WERI-Rb-1 (cell line): ENCODE data around the gene CRYBA4.
"Not testable (repeated sequence)": the region's sequence is repeated elsewhere in the genome, so short reads cannot be mapped to it uniquely, and the experiment has no call there.

Experiments
- DNase-seq: peaks from one replicate; pipeline ENCODE4 v3.0.0-alpha.2; 2020
- H3K27ac ChIP-seq: fragments of 250-450 bp; sonication (Bioruptor Pico); 2 replicates; pipeline ENCODE4 v1.5.1; 2020; ENCODE audit warnings: mild to moderate bottlenecking, moderate library complexity
- H3K27me3 ChIP-seq: fragments of 250-450 bp; sonication (Bioruptor Pico); 2 replicates; pipeline ENCODE4 v1.5.1; 2021; ENCODE audit warnings: mild to moderate bottlenecking, low read depth, moderate library complexity; ENCODE audit not compliant: insufficient read depth, severe bottlenecking
- H3K36me3 ChIP-seq: fragments of 250-450 bp; sonication (Bioruptor Pico); 2 replicates; pipeline ENCODE4 v1.5.1; 2020; ENCODE audit warnings: mild to moderate bottlenecking, moderate library complexity
- H3K4me3 ChIP-seq: 2 replicates; pipeline ENCODE4 v1.5.1; 2011; ENCODE audit warnings: low read depth, mild to moderate bottlenecking, control low read depth, low read length
- H3K9me3 ChIP-seq: fragments of 250-450 bp; sonication (Bioruptor Pico); 2 replicates; pipeline ENCODE4 v1.5.1; 2021; ENCODE audit warnings: mild to moderate bottlenecking, moderate library complexity; ENCODE audit not compliant: severe bottlenecking
- CTCF ChIP-seq: IDR thresholded peaks from 2 replicates; pipeline ENCODE4 v1.5.1; 2011; ENCODE audit warnings: low read depth, mild to moderate bottlenecking, control low read depth, inconsistent platforms, low read length

Gene CRYBA4

GRCh38 chr22:26609287-26609686 is 12.5 kb upstream of the CRYBA4 start:
- DNase-seq, result no peak
- no peak for TF ChIP-seq CTCF
- H3K27me3 ChIP-seq, result no peaks in the 10 kb centered on the region
- no peaks in the 10 kb centered on the region for H3K36me3 ChIP-seq
- H3K27ac ChIP-seq, result no peak overlapping the region
- H3K9me3 ChIP-seq, result no peaks in the 10 kb centered on the region
- no peak overlapping the region for H3K4me3 ChIP-seq

GRCh38 chr22:26610072-26610958 is 11.4 kb upstream of the CRYBA4 start:
- Histone ChIP-seq H3K27me3 (no peaks in the 10 kb centered on the region), H3K4me3 (no peak overlapping the region), H3K36me3 (no peaks in the 10 kb centered on the region), H3K27ac (no peak overlapping the region), H3K9me3 (no peaks in the 10 kb centered on the region)
- no peak for TF ChIP-seq CTCF
- no peak for DNase-seq

- no peak for DNase-seq
- Histone ChIP-seq H3K27me3 (no peaks in the 10 kb centered on the region), H3K9me3 (no peaks in the 10 kb centered on the region), H3K27ac (no peak overlapping the region), H3K4me3 (no peak overlapping the region), H3K36me3 (no peaks in the 10 kb centered on the region)
- TF ChIP-seq CTCF, result no peak
These were observed 10.8 kb upstream of the CRYBA4 start for GRCh38 chr22:26610996-26611395.

GRCh38 chr22:26612652-26613051 is 9.1 kb upstream of the CRYBA4 start:
- H3K36me3 ChIP-seq, result no peaks in the 10 kb centered on the region
- DNase-seq, result no peak

GRCh38 chr22:26613753-26614152 is 8.0 kb upstream of the CRYBA4 start:
- not testable (repeated sequence) for H3K9me3 ChIP-seq, H3K27me3 ChIP-seq, H3K36me3 ChIP-seq, H3K4me3 ChIP-seq, DNase-seq, H3K27ac ChIP-seq

More at GRCh38 chr22:26612652-26613051, 9.1 kb upstream of the CRYBA4 start:
- no peaks in the 10 kb centered on the region for H3K9me3 ChIP-seq
- no peak for TF ChIP-seq CTCF
- H3K27me3 ChIP-seq, result no peaks in the 10 kb centered on the region
- H3K27ac ChIP-seq, result no peak overlapping the region
- no peak overlapping the region for H3K4me3 ChIP-seq

- no peak overlapping the region for H3K4me3 ChIP-seq
- no peak overlapping the region for H3K27ac ChIP-seq
- no peaks in the 10 kb centered on the region for H3K9me3 ChIP-seq
- H3K36me3 ChIP-seq, result no peaks in the 10 kb centered on the region
- no peaks in the 10 kb centered on the region for H3K27me3 ChIP-seq
- DNase-seq, result no peak
- TF ChIP-seq CTCF, result no peak
These were observed 7.4 kb upstream of the CRYBA4 start for GRCh38 chr22:26614322-26614721.
